ENCODE data around the gene CHCHD6. TPM values are rescaled to one million over a fixed set of nuclear protein-coding genes. Genes with fewer than 3 reads are reported as not detected.

Gene CHCHD6
- total and polyA plus RNA-seq, 2 donors (not counting 3 experiments of a cell fraction or from before 2014, with no cell fraction given), result 8.4 to 10.1 TPM

- H2AFZ ChIP-seq (ENCODE audit: low read depth, low read length), result no peak overlapping the region
- CTCF ChIA-PET, result no interaction called here
- DNase-seq (ENCODE audit: low read depth, low spot score), result no peak
- no peak overlapping the region for H3K27ac ChIP-seq (ENCODE audit: insufficient read depth, low read depth, low read length)
- H3K27me3 ChIP-seq (ENCODE audit: control insufficient read depth in 2 of 2, insufficient read depth in 2 of 2, low read length in 2 of 2), result peaks cover 7 to 28% of the 10 kb centered on the region in 2 experiments
- POLR2A ChIA-PET, result no interaction called here
- TF ChIP-seq POLR2A (IDR thresholded peaks at IDR 0.05; ENCODE audit: low read depth, low read length) (no peak), POLR2AphosphoS5 (IDR thresholded peaks at IDR 0.05; ENCODE audit: insufficient read depth, low read depth, low read length) (no peak), GATA2 (IDR thresholded peaks at IDR 0.05; ENCODE audit: insufficient read depth, insufficient read length, low read depth, low read length) (no peak), MYC (IDR thresholded peaks at IDR 0.05; ENCODE audit: low read depth, low read length) (no peak), JUN (IDR thresholded peaks at IDR 0.05; ENCODE audit: borderline replicate concordance, insufficient read depth, insufficient read length, low read depth) (no peak), CTCF (IDR thresholded peaks at IDR 0.05; ENCODE audit: extremely low read depth in 1 of 2, insufficient read depth in 1 of 2, low read depth in 1 of 2, low read length in 2 of 2) (no peak), FOS (IDR thresholded peaks at IDR 0.05; ENCODE audit: borderline replicate concordance, insufficient read depth, low read length) (no peak), EZH2 (IDR thresholded peaks at IDR 0.05; ENCODE audit: borderline replicate concordance, low read depth, low read length, severe bottlenecking) (no peak), MAX (IDR thresholded peaks at IDR 0.05; ENCODE audit: insufficient read depth, insufficient read length) (no peak)
- H4K20me1 ChIP-seq (replicated peaks; ENCODE audit: control insufficient read depth, extremely low read depth, insufficient read depth, low read length), result no peaks in the 10 kb centered on the region
- H3K79me2 ChIP-seq (ENCODE audit: control insufficient read depth, insufficient read depth, low read length), result no peaks in the 10 kb centered on the region
- intact Hi-C loops (cut with micrococcal nuclease), result loop anchor here (10.0 kb wide), 1 partner anchor 502 kb away; no protein-coding TSS in a partner anchor
- H3K4me3 ChIP-seq (replicated peaks in 1 of 3; ENCODE audit: insufficient read depth in 1 of 3, low read depth in 1 of 3, low read length in 3 of 3), result no peak overlapping the region
- no peaks in the 10 kb centered on the region for H3K9me1 ChIP-seq (replicated peaks; ENCODE audit: control insufficient read depth, extremely low read depth, insufficient read depth, low read length)
- H3K4me1 ChIP-seq (ENCODE audit: control insufficient read depth, extremely low read depth, insufficient read depth, low read length), result no peaks in the 10 kb centered on the region
- FAIRE-seq, result no peak
- H3K9ac ChIP-seq (replicated peaks; ENCODE audit: extremely low read depth, insufficient read depth, low read length), result no peak overlapping the region
- H3K9me3 ChIP-seq (replicated peaks; ENCODE audit: control insufficient read depth, insufficient read depth, low read length), result no peaks in the 10 kb centered on the region
- no peaks in the 10 kb centered on the region for H3K36me3 ChIP-seq (ENCODE audit: control insufficient read depth in 2 of 2, extremely low read depth in 1 of 2, insufficient read depth in 2 of 2, low read length in 2 of 2)
- H3K4me2 ChIP-seq (ENCODE audit: insufficient read depth, low read length), result no peak overlapping the region
- BruUV-seq (replicated peaks), result no TSS peak
- dilution Hi-C loops (cut with MboI; ENCODE audit: extremely low pct_ligation_motif_present, low sequenced_read_pairs), result no loop called here
These were observed 31.7 kb upstream of the CHCHD6 start for GRCh38 chr3:126672340-126672739.

Data from endothelial cell of umbilical vein (primary cell).